ENCODE data around the gene AURKA. TPM values are rescaled to one million over a fixed set of nuclear protein-coding genes. Genes with fewer than 3 reads are reported as not detected.
A peak's percentile ranks its signal among the peaks of the same experiment; 100 is the strongest.

The AURKA gene
- total and polyA plus RNA-seq, 9 of the 15 experiments (the other 6 are each of a cell fraction or from before 2014, with no cell fraction given): 72.7 to 162 (median 113) TPM

DNA sequence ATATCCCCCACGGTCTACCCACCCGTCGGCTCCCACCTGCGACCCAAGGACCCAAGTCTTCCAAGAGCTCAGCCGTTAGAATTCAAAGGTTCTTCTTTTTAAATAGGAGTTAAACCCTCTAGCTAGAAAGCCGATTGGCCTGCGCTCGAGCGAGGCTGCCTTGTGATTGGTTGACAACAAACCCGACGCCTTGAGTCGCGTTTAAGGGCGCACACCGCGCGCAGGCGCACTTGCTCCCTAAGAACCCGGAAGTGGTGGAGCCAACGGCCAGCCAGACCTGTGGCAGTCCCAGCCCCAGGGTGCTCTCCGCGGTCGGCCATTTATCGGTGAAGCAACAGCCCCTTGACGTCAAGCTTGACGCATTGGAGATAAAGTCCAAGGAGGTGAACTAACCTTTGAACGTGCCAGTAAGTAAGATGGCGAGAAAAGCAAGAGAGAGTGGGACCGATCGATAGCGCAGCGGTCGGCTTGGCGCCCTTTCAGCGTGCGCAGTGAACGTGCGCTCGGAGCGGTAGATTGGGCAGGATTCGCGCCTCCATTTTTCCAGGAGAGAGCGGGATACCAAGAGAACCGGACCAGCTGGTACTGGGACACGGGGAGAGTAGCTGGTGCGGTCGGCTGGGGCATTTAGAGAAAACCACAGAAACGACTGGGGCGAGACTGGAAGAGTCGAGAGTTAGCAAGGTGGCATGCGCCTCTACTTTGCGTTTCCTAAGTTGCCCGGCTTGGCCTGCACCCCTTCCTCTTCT, at the start of gene AURKA, which contains the start of gene CSTF1 (continued):
- TF ChIP-seq, protein P1, sequence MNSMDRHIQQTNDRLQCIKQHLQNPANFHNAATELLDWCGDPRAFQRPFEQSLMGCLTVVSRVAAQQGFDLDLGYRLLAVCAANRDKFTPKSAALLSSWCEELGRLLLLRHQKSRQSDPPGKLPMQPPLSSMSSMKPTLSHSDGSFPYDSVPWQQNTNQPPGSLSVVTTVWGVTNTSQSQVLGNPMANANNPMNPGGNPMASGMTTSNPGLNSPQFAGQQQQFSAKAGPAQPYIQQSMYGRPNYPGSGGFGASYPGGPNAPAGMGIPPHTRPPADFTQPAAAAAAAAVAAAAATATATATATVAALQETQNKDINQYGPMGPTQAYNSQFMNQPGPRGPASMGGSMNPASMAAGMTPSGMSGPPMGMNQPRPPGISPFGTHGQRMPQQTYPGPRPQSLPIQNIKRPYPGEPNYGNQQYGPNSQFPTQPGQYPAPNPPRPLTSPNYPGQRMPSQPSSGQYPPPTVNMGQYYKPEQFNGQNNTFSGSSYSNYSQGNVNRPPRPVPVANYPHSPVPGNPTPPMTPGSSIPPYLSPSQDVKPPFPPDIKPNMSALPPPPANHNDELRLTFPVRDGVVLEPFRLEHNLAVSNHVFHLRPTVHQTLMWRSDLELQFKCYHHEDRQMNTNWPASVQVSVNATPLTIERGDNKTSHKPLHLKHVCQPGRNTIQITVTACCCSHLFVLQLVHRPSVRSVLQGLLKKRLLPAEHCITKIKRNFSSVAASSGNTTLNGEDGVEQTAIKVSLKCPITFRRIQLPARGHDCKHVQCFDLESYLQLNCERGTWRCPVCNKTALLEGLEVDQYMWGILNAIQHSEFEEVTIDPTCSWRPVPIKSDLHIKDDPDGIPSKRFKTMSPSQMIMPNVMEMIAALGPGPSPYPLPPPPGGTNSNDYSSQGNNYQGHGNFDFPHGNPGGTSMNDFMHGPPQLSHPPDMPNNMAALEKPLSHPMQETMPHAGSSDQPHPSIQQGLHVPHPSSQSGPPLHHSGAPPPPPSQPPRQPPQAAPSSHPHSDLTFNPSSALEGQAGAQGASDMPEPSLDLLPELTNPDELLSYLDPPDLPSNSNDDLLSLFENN (IDR thresholded peaks at IDR 0.05; ENCODE audit: low read depth in 2 of 2, low read length in 2 of 2): peak in 1 of 2 experiments; percentile 94; a peak in 3 of 4 replicates
- no peak for TF ChIP-seq CHD4 (IDR thresholded peaks at IDR 0.05; ENCODE audit: insufficient read depth, insufficient replicate concordance, low read depth, low read length, poor library complexity, severe bottlenecking)
- TF ChIP-seq TEAD2 (tag; IDR thresholded peaks at IDR 0.05): no peak
- peak; percentile 83 for TF ChIP-seq POLR2A (conservative IDR thresholded peaks at IDR 0.05)
- no peak for TF ChIP-seq PYGO2 (tag; IDR thresholded peaks at IDR 0.05)
- TF ChIP-seq SP2 (IDR thresholded peaks at IDR 0.05; ENCODE audit: extremely low read depth, low read depth, low read length, poor library complexity, severe bottlenecking): no peak
- TF ChIP-seq ZNF146 (CRISPR knock-in tag; IDR thresholded peaks at IDR 0.05; ENCODE audit: unreplicated experiment): no peak
- TF ChIP-seq SRF (CRISPR knock-in tag; IDR thresholded peaks at IDR 0.05): 0 out of 4 replicates have a peak, but pooled peaks of 1 of the 2 experiments have one; percentile 28
- peak; percentile 88 for TF ChIP-seq FOS (IDR thresholded peaks at IDR 0.05; ENCODE audit: extremely low read depth, insufficient read length)
- TF ChIP-seq LEF1 (IDR thresholded peaks at IDR 0.05): 0 out of 2 replicates have a peak, but pooled peaks have one; percentile 17
- no peak for TF ChIP-seq NFATC3 (IDR thresholded peaks at IDR 0.05)
- no peak for TF ChIP-seq PHTF2 (CRISPR knock-in tag; IDR thresholded peaks at IDR 0.05)
- TF ChIP-seq, protein P2, sequence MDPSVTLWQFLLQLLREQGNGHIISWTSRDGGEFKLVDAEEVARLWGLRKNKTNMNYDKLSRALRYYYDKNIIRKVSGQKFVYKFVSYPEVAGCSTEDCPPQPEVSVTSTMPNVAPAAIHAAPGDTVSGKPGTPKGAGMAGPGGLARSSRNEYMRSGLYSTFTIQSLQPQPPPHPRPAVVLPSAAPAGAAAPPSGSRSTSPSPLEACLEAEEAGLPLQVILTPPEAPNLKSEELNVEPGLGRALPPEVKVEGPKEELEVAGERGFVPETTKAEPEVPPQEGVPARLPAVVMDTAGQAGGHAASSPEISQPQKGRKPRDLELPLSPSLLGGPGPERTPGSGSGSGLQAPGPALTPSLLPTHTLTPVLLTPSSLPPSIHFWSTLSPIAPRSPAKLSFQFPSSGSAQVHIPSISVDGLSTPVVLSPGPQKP (CRISPR knock-in tag; IDR thresholded peaks at IDR 0.05): no peak
- TF ChIP-seq ZKSCAN1 (IDR thresholded peaks at IDR 0.05; ENCODE audit: low read depth, low read length): no peak
- TF ChIP-seq, protein P3, sequence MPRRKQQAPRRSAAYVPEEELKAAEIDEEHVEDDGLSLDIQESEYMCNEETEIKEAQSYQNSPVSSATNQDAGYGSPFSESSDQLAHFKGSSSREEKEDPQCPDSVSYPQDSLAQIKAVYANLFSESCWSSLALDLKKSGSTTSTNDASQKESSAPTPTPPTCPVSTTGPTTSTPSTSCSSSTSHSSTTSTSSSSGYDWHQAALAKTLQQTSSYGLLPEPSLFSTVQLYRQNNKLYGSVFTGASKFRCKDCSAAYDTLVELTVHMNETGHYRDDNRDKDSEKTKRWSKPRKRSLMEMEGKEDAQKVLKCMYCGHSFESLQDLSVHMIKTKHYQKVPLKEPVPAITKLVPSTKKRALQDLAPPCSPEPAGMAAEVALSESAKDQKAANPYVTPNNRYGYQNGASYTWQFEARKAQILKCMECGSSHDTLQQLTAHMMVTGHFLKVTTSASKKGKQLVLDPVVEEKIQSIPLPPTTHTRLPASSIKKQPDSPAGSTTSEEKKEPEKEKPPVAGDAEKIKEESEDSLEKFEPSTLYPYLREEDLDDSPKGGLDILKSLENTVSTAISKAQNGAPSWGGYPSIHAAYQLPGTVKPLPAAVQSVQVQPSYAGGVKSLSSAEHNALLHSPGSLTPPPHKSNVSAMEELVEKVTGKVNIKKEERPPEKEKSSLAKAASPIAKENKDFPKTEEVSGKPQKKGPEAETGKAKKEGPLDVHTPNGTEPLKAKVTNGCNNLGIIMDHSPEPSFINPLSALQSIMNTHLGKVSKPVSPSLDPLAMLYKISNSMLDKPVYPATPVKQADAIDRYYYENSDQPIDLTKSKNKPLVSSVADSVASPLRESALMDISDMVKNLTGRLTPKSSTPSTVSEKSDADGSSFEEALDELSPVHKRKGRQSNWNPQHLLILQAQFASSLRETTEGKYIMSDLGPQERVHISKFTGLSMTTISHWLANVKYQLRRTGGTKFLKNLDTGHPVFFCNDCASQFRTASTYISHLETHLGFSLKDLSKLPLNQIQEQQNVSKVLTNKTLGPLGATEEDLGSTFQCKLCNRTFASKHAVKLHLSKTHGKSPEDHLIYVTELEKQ (CRISPR knock-in tag; IDR thresholded peaks at IDR 0.05): no peak

Measured in K562 (cell line).